GM18870 (cell line): ENCODE measurements around the gene RPS16.

Experiments used
- ATAC-seq: cut with Tn5 transposase; IDR thresholded peaks from one replicate; pipeline ENCODE4 v1.9.1; 2021; ENCODE audit warnings: moderate library complexity; ENCODE audit not compliant: unreplicated experiment

The RPS16 gene

DNA sequence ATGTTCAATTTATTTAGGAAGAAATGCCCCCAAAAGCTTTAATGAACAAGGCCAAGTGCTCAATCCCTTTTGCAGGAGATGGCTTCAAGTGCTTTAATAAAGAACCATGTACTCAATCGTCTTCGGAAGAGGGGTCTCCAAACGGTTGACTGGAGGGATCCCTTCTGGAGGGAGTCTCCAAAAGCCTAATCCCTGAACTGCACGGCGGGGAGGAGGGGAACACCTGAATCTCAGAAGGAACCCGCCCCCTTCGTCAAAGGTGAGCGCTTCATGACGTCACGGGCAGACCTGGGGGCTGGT is 45.3 kb downstream of the RPS16 start:
- ATAC-seq, result no peak

DNA sequence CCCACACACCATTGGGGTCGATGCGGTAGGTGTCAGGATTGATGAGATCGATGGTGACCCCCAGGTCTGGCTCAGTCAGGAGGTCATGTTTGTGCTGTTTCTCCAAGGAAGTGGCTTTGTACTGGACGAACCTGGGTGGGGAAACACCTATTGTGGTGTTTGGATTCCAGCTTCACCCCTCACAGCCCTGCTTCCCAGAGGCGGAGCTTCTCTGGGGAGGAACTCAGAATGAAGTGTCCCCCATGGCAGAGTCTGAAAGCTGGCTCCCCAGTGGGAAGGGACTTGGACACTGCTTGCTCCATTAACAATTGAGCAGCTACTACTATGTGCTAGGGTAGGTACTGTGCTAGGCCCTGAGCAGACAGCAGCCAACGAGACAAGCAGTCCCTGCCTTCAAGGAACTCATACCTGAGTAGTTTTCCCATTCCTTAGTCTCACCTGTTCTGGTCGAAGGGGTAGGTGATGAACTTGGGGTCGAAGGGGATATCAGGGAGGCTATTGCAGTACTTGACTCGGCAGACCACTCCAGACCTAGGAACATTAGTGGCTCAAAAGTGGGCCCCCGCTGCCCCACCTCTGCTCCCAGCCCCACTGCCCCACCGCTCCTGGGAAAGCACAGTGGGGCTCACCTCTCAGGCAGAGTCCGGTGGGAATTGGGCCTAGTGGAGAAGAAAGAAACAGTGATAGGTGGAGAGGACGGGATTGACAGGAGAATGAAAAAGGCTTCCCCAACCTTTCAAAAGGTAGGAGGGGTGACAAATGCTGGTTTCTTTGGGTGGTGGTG is 45.9 kb downstream of the RPS16 start:
- no peak for ATAC-seq

DNA sequence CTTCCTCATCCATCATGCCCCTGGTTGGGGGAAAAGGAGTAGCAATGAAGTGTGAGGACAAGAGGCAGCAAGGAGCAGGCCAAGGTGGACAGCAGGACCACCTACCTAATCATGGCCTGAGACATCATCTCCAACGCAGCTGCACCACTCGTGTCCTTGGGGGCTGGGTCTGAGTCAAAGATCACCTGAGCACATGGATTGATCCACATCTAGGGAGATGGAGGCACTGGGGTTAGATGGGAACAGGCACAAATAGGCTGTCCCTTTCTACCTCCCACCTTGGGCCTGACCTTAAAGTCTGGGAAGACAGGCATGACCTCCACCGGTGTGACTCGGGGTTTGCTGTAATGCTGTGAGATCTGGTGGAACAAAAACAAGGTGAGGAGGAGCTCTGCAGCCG is 47.1 kb downstream of the RPS16 start:
- no peak for ATAC-seq

DNA sequence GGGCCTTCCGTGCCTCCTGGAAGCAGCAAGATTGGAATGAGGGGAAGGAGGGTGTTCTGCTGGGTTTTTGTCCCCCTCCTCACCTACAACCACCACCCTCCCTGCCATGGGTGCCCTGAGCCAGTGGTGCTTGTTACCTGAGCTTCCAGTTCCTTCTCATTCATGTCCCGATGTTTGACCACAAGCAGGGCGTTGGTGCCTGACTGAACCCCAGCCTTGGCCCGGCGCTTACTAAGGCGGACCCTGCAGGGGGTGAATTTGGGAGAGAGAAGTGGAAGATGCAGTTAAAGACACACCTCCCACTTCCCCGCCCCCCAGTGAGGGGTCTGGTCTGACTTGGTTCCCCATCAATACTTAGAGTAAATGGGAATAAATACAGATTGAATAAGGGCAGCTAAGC is 49.2 kb downstream of the RPS16 start:
- no peak for ATAC-seq

DNA sequence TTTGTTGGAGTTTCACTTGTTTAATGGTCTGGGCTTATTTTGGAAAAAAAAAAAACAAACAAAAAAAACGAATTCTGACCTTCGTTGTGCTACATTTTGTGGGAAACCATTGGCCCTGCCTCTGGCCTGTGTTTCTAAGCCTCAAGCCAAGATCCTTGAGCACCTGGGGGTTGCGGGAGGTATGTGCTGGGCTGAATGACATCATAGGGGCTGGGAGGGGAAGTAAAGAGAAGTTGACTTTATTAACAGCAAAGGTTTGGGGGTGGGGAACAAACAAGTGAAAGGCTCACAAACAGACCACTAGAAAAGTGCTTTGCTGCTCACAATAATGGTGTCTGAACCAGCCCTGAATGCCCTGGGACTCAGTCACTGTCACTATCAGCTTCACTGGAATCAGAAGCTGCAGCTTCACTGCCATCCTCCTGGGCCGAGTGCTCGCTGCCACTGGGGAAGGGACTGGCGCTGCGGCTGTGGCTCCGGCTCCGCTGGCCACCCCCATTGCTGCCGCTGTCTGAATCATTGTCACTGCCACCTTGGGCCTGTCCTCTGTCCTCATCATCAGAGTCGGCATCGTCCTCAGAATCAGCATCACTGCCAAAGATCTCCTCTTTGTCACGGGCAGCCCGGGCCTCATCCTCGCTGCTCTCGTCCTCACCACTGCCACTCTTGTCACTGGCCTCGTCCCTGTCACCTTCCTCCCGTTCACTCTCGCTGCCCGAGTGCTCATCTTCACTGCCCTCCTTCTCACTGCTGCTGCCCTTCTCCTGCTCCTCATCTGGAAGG is 49.9 kb downstream of the RPS16 start:
- ATAC-seq, result no peak

DNA sequence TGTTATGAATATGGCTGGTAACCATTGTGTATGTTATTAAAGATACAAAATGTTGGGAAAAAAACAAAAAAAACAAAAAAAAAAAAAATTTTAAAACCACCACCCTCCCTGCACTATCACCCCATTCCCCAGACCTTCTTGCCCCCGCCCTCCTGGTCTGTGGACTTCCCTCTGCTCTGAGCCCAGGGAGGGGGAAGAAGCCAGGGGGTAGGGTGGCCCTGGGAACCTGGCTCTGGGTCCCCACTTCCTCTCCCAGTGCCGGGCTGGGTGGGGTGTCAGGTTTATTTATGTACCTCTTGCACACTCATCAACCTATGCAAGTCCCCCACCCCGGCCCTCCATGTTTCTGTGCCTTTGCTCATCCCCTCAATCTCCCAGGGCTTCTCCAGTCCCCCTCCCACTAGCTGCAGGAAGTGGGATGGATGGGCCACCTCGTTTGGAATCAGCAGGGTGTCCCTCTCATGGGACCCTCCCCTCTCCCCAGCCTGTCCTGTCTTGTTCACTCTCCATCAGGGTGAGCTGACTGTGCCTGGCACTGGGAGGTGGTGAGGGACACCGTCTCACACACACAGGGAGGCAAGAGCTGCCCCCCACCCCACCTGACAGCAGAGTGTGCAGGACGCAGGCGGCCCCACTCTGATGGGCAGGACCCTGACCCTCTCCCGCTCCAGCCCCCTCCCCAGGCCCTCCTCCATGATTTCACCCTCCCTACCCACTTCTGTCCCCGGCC is 50.7 kb downstream of the RPS16 start:
- no peak for ATAC-seq
